LNCaP clone FGC (cell line): Measurements from ENCODE around the gene MRPL46.

Experiments used
- DNase-seq: peaks from one replicate; pipeline ENCODE4 v3.0.0-alpha.2; 2011; ENCODE audit warnings: low read depth
- H3K4me3 ChIP-seq: 2 replicates; pipeline ENCODE4 v1.5.1; 2011; ENCODE audit warnings: mild to moderate bottlenecking, low read depth, low read length, control low read depth
- TF ChIP-seq, protein P1 (sequence below): IDR thresholded peaks from 2 replicates; pipeline ENCODE4 v1.5.1; 2012; ENCODE audit warnings: mild to moderate bottlenecking; ENCODE audit not compliant: control insufficient read depth, insufficient read depth; ENCODE audit errors: extremely low read depth

The MRPL46 gene

DNA sequence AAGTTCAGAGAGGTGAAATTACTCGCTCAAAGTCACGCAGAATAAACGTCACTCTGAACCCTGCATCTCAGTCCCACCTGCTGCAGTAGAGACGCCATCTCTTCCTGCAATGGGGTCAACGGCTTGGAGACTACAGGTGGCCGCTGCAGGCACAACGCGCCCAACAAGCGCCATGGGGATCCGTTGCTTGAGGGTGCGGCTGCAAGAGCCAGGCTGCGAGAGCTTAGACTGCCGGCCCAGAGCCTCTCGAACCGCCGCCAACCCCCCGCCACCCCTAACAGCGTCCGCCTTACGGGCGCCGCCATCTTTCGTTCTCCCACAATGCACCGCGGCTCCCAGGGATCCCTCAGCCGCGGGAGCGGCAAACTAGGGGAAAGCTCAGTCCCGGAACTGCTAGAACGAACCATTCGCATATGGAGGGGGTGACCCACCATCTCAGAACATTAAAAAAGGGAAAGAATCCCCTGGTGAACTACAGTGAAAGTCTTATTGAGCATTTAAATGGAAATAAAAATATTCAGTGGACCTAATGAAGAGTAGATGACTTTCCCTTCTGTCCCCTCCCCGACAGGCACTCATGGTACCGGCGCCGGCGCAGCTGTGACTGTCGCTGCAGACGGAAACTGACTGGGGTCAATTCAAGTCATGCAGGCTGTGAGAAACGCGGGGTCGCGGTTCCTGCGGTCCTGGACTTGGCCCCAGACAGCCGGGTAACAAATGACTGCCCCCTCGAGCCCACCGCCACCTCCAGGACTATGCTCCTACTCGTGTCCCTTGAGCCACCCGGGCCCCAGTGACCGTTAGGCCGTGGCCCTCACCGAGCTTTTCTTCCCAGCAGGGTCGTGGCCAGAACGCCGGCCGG is at the start of gene MRPL46, which contains the start of gene MRPS11:
TSS of gene MRPL46 (minus strand) at position 316 of the 862 bp plus-strand sequence. CDS start at position 305, 11 bp downstream.
TSS of gene MRPS11 (plus strand) at position 636 of the 862 bp plus-strand sequence. CDS start at position 646, 10 bp downstream.
- TF ChIP-seq, protein P1, sequence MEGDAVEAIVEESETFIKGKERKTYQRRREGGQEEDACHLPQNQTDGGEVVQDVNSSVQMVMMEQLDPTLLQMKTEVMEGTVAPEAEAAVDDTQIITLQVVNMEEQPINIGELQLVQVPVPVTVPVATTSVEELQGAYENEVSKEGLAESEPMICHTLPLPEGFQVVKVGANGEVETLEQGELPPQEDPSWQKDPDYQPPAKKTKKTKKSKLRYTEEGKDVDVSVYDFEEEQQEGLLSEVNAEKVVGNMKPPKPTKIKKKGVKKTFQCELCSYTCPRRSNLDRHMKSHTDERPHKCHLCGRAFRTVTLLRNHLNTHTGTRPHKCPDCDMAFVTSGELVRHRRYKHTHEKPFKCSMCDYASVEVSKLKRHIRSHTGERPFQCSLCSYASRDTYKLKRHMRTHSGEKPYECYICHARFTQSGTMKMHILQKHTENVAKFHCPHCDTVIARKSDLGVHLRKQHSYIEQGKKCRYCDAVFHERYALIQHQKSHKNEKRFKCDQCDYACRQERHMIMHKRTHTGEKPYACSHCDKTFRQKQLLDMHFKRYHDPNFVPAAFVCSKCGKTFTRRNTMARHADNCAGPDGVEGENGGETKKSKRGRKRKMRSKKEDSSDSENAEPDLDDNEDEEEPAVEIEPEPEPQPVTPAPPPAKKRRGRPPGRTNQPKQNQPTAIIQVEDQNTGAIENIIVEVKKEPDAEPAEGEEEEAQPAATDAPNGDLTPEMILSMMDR: no peak
- H3K4me3 ChIP-seq: peak within 1 kb of the TSS; percentile 95
- peak; percentile 57 for DNase-seq

DNA sequence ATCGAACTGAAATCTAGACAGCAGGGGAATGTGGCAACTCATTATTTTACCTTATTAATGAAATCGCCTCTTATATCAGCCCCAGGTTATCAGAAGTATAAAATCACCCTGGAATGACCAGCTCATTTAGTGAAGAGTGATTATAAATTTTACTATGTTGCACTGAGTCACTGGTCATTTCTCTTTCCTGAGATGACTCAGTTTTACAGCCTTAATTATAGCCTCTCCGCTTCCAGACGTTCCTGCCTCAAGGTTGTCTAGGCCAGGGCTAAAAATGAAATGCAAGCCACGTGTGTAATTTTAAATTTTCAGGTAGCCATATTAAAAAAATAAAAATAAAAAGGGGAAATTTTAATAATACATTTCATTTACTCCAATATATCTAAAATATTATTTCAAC is 46.0 kb upstream of the MRPL46 start:
- TF ChIP-seq, protein P1: no peak
- no peak overlapping the region for H3K4me3 ChIP-seq

DNA sequence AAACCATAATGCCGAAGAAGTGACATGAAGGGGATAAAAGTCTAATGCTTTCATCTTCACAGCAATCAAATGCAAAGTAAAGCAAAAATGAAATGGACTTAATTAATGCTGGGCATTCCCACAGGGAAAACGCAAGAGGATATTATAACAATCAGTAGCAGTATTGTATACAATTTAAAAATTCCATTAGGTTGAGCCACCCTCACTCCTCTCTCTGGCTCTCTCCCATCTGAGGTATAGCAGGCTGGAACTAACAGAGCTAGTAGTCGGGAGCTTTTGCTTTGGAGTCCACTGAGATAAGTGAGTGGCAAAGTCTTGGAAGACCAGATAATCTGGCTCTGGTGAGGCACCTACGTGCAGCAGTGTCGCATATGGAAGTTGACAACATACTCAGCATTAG is 45.4 kb upstream of the MRPL46 start:
- TF ChIP-seq, protein P1: no peak
- no peak for DNase-seq
- H3K4me3 ChIP-seq: no peak overlapping the region

More for the DNA sequence above, 46.0 kb upstream of the MRPL46 start:
- no peak for DNase-seq

DNA sequence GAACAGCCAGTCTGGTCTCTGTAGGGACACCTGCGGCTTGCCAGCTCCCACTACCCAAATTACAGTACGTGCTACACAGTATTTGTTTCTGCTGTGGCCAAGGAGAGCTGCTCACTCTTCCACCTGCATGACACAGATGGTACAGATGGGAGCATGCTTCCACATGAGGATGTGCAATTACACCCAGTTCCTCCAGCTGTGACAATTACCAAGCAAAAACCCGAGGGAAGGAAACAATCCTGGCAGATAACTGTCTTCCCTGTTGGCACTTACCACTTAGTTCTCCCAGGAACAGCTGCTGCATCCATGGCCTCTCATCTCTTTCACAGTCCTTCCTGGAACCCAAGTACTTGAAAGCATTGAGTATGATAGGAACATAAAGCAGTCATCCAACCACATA is 44.9 kb upstream of the MRPL46 start:
- DNase-seq: no peak
- no peak overlapping the region for H3K4me3 ChIP-seq
- TF ChIP-seq, protein P1: no peak

DNA sequence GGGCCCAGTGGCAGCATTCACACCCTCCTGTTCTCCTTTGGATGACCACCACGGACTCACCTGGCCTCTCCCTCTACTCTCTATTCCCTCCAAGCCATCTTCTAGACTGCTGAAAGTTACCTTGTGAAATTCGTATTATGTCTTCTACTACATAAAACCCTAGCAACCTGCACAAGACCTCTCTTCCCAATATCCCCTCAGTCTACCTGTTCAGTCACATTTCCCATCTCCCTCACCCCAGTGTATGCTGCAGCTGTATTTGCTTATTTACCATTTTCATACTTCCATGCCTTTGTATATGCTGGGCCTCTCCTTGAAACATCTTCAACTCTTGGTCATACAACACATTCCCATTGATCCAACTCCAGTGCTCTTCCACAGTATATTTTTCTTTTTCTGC is 44.0 kb upstream of the MRPL46 start:
- no peak overlapping the region for H3K4me3 ChIP-seq
- DNase-seq: no peak
- TF ChIP-seq, protein P1: no peak

DNA sequence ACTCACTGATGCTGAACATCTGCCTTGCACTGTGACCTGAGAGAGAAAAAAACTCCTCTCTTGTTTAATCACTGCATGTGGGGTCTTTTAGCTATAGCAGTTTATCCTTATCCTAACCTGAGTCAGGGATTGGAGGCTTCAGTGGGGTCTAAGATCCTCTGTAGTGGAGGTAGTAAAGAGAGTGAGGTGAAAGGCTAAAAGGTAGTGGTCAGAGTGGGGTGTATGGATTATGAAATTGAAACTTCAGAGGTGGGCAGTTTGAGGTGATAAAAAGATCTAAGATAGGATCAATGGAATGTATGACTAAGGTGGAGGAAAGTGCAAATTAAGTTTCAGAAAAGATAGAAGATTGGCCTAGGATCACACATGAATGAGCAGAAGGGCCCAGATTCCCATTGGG is 42.8 kb upstream of the MRPL46 start:
- DNase-seq: no peak
- TF ChIP-seq, protein P1: no peak
- no peak overlapping the region for H3K4me3 ChIP-seq
